NCI-H2227 (cell line): ENCODE measurements around the gene PLGLB2.
"Not testable (repeated sequence)": the region's sequence is repeated elsewhere in the genome, so short reads cannot be mapped to it uniquely, and the experiment has no call there.

Experiments
- DNase-seq: peaks from one replicate; lab custom pipeline; 2025; ENCODE audit not compliant: unreplicated experiment; lab: John Stamatoyannopoulos, UW

The PLGLB2 gene

GRCh38 chr2:87747791-87748190, at the start of gene PLGLB2:
TSS of gene PLGLB2 (plus strand) at chr2:87748087. CDS start at chr2:87748154, 67 bp downstream.
- DNase-seq = not testable (repeated sequence)

- not testable (repeated sequence) for DNase-seq
Observed at GRCh38 chr2:87704572-87705323, 43.1 kb upstream of the PLGLB2 start.

GRCh38 chr2:87708368-87708767, 39.5 kb upstream of the PLGLB2 start:
- not testable (repeated sequence) for DNase-seq

- not testable (repeated sequence) for DNase-seq
Observed at GRCh38 chr2:87727940-87728599, 19.8 kb upstream of the PLGLB2 start.

GRCh38 chr2:87740928-87741327, 7.0 kb upstream of the PLGLB2 start:
- not testable (repeated sequence) for DNase-seq

GRCh38 chr2:87742393-87743108, 5.3 kb upstream of the PLGLB2 start:
- DNase-seq = not testable (repeated sequence)

GRCh38 chr2:87743638-87744037, 4.2 kb upstream of the PLGLB2 start:
- DNase-seq = not testable (repeated sequence)

- DNase-seq = not testable (repeated sequence)
Observed at GRCh38 chr2:87745353-87745951, 2.4 kb upstream of the PLGLB2 start.

- not testable (repeated sequence) for DNase-seq
Observed at GRCh38 chr2:87748524-87748923, 637 bp downstream of the PLGLB2 start.

GRCh38 chr2:87750560-87750959, 2.7 kb downstream of the PLGLB2 start:
- not testable (repeated sequence) for DNase-seq

- not testable (repeated sequence) for DNase-seq
Observed at GRCh38 chr2:87754759-87755158, 6.9 kb downstream of the PLGLB2 start.
